HK-2 (cell line): ENCODE measurements around the gene ACTL7A.
"Not testable (repeated sequence)": the region's sequence is repeated elsewhere in the genome, so short reads cannot be mapped to it uniquely, and the experiment has no call there.

Experiments used
- DNase-seq: peaks from one replicate; pipeline ENCODE4 v3.0.0-alpha.2; 2018; ENCODE audit not compliant: unreplicated experiment

ACTL7A gene

GRCh38 chr9:108848296-108848695 lies 13.8 kb upstream of the ACTL7A start:
- DNase-seq, result not testable (repeated sequence)

DNA sequence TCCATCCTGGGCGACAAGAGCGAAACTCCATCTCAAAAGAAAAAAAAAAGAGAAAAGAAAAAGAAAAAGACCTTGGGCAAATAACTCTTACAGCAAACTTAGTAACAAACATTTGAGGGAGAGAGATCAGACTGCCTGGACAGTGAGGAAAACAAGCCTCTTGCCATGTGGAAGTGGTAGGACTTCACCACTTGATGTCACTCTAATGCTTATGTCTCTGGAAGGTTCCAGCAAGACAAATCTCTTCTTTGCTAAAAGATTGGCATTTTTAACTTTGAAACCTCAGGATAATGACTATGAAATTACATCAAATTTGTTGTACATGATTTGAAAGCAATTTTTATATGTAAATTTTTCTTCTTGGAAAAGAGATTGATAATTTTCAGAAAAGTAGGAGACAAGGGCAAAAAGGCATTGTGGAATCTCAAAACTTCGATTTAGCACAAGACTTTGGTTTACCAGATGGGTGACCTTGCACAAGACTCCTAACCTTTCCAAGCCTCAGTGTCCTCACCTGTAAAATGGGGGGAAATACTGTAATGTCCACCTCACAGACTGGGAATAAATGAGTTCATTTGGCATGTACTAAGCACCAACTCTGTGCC lies 11.7 kb upstream of the ACTL7A start:
- DNase-seq, result no peak

DNA sequence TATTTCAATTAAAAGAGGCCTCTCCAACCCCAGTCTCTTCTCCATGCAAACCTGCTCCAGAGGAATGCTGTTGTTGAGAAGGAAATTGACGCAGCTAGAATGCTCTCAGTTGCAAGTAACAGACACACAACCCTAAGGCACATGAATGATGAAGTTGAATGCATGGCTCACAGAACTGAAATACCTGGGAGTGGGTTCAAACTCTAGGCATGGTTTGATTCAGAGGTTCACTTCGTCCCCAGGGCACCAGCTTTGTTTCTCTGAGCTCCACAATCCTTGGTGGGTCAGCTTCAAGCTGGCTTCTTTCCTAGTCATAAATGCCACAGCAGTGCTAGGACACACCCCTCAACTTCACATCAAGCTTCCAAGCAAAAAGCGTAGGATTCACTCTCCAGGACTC lies 10.9 kb upstream of the ACTL7A start:
- no peak for DNase-seq

DNA sequence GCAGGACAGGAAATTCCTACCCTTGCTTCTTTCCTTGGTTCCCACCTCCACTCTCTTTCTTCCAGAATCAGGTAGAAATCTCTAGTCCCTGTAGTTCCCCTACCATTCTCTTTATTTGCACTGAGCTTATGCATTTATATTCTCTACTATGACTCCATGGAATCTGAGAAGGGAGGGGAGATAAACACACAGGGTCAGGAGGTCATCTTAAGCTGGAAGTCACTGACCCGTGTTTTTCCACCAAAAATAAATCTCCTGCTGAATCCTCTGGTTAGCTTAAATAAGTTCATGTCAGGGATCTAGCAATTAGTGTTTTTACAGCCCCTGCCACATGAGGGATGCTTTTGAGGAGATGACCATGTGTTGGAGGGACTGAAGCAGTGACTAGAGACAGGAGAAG lies 10.0 kb upstream of the ACTL7A start:
- no peak for DNase-seq

- no peak for DNase-seq
Observed at GRCh38 chr9:108854094-108854493, 8.0 kb upstream of the ACTL7A start.

DNA sequence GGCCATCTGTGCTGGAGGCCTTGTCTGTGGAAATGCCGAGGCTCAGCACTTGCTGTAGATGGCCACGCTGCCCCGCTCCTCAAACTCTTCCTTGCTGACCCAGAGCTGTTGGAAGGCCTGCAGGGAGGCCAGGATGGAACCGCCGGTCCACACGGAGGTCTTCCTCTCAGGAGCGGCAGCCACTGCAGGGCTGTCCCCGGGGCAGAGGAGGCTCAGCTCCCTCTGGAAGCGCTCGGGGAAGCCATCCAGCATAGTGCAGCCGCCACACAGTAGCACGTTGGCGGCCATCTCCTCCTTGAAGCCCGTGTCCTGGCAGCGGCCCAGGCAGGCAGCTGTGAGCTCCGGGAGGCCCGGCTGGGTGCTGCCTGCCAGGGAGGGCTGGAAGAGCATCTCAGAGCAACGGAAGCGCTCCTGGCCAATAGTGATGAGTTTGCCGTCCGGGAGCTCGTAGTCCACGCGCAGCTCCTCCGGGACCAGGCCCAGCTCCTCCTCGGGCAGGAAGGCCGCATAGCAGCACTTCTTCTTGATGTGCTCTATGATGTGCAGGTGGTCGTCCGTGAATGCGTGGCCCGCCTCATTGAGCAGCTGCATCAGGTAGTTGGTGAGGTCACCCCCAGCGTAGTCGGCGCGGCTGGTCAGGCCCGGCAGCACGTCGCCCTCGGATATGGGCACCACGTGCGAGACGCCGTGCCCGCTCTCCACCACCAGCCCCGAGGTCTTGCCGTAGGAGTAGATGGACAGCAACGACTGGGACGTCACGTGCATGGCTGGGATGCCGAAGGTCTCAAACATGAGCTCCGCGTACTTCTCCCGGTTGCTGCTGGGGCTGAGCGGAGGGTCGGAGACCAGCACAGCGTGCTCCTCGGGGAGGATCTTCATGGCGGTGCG lies 7.2 kb upstream of the ACTL7A start:
- DNase-seq, result no peak

DNA sequence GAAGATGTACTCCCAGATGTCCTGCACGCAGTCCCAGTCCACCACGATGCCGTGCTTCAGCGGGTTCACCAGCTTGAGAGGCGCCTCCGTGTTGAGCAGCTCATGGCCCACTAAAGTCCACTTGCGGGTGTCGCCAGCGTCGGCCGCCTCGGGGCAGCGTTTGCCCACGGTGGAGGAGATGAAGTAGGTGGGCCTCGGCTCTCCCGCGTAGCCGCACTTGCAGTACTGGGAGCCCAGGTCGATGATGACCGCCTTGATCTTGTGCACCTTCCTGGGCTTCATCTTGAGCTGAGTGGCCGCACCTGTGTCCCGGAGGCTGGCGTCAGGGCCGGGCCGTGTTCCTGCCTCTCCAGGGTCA lies 6.6 kb upstream of the ACTL7A start:
- no peak for DNase-seq

- DNase-seq, result no peak
Observed at GRCh38 chr9:108855888-108856287, 6.2 kb upstream of the ACTL7A start, which contains the start of gene ACTL7B. ACTL7B (minus strand) TSS chr9:108855986; CDS start chr9:108855930, 56 bp downstream.

DNA sequence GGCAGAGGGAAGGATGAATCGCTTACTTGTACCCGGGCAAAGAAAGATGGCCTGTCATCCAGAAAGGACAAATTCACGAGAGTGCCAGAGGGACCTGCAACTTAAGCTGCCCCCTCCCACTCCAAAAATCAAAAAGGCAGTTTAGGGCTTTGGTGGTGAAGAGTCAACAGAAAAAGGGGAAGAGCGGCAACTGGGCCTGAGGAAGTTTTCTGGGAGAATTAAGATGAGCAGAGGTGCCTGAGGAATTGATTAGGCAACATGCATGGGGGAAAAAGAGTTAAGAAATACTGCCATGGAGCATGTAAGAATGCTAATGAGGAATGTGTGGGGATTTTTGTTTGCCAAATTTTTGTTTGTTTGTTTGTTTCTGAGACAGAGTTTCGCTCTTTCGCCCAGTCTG lies 4.5 kb upstream of the ACTL7A start:
- no peak for DNase-seq

GRCh38 chr9:108859459-108860114 lies 2.5 kb upstream of the ACTL7A start:
- no peak for DNase-seq

DNA sequence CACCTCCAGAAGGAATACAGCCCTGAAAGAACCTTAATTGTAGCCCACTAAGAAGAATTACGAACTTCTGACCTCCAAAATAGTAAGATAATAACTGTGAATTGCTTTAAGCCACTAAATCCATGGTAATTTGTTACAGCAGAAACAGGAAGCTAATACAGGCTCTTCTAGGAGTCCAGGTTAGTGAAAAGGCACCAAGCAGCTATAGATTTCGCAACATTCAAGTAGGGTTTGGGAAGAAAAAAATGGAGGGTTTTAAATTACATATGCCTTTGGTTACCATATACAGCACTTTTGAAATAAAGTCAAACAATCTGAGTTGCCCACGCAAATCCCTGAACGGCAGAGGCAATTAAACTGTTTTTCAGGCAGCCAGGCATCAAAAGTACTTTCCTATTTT lies 1.7 kb upstream of the ACTL7A start:
- no peak for DNase-seq

GRCh38 chr9:108860764-108861163 lies 1.3 kb upstream of the ACTL7A start:
- DNase-seq, result no peak

- no peak for DNase-seq
Observed at GRCh38 chr9:108861464-108861863, 602 bp upstream of the ACTL7A start.

GRCh38 chr9:108863891-108864290 lies 1.8 kb downstream of the ACTL7A start:
- no peak for DNase-seq

DNA sequence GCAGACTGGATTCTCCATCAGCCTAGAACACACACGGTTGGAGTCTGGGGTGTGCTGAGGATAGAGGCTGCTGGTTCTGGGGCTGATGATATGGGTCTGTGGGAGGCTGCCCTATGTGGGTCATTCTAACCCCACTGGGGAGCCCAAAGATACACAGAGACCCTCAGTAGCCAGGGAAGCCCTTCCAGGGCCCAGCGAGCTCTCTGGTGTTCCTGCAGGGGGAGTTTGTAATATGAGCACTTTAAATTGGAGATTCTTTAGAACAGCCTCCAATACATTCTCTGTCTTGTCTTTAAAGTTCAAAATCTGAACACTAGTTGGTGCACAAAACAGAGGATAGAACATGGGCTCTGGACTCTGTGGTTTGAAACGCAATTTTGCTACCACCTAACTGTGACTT lies 2.4 kb downstream of the ACTL7A start:
- no peak for DNase-seq

DNA sequence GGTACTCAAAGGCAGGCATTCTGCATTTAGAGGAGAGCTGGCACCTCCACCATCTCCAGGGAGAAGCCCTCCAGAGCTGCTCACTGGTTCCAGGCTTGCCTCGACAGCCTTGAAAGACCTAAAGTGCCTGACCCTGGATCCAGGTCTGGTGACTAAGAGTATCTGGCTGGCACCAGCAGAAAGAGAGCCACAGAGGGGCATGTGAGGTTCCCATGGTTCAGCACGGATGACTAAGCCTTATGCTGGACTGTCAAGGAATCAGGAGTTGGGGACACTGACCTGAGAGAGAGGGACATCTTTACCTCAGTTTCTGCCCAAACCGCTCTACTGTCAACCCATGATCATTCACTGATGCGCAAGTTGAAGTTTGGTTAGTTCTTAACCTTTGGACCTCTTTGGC lies 3.0 kb downstream of the ACTL7A start:
- DNase-seq, result no peak

GRCh38 chr9:108866001-108866420 lies 3.9 kb downstream of the ACTL7A start:
- DNase-seq, result no peak

GRCh38 chr9:108867116-108867515 lies 5.0 kb downstream of the ACTL7A start:
- no peak for DNase-seq

DNA sequence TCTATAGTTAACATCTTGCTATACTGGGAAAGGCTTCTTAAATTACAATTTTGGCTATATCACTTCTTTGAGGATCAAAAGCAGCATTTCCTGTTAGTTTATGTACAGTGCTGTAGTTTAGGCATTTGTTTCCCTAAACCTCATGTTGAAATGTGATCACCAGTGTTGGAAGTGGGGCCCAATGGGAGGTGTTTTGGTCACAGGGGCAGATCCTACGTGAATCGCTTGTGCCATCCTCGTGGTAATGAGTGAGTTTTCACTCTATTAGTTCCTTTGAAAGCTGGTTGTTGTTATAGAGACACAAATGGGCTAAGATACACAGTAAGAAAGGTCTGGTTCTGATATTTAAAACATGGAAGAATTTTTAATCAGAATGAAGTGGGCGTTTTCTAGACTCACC lies 5.8 kb downstream of the ACTL7A start:
- DNase-seq, result no peak

DNA sequence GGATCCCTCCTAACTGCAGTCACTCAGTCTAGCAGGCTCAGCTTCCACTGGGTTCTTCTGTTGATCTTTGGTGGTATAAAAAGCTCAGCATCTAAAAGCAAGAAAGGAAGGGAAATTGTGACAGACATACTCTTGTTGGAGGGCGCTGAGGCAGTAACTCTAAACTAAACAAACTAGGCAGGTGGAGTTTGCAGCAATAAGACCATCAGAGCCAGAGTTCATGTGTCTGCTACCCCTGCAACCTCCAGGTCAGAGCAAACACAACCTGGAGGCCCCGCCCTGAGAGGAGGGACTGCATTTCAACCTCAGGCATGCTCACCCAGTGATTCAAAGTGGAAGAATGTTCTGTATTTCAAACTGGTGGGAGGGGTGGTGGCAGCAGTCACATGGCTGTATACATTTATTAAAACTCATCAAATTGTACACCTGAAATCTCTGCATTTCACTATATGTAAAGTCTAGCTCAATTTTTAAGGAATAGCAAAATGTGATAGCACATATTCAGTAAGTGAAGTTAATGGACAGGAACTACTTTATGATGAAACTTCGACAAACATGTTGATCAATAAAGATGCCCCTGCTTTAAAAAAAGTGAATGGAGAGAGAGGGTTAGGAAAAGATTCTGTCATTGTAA lies 7.1 kb downstream of the ACTL7A start:
- DNase-seq, result peak; percentile 43

GRCh38 chr9:108874058-108874788 lies 12.2 kb downstream of the ACTL7A start:
- no peak for DNase-seq

DNA sequence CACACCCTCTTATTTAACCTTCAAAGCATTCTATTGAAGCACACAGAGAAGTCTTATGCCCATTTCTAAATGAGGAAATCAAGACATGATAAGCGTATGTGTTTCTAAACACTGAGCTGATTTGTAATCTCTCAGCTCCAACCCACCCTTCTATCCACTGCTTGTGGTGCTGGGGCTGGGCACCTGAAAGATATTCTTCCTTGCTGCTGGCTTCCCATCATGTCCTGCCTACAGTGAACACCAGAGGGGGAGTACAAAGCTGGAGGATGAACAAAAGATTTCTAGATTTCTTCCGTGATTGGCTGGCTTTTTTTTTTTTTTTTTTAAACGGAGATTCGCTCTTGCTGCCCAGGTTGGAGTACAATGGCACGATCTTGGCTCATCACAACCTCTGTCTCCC lies 14.4 kb downstream of the ACTL7A start:
- no peak for DNase-seq
